GM23338 (cell line): ENCODE data around the gene NUP205.

Experiments used
- CREB1 ChIP-seq: fragments of 250-450 bp; sonication (Bioruptor Pico); IDR thresholded peaks from 2 replicates; pipeline ENCODE4 v1.5.0; 2020; ENCODE audit warnings: low read depth, mild to moderate bottlenecking, moderate library complexity
- ETS1 ChIP-seq: IDR thresholded peaks from 2 replicates; pipeline ENCODE4 v1.6.1; 2016; ENCODE audit warnings: antibody characterized with exemption
- EZH2 ChIP-seq: fragments of 200-600 bp; sonication (generic); IDR thresholded peaks from one replicate; pipeline ENCODE4 v1.8.0; 2017; ENCODE audit warnings: antibody characterized with exemption, mild to moderate bottlenecking, low read depth; ENCODE audit not compliant: unreplicated experiment
- EZH2phosphoT487 ChIP-seq: fragments of 200-600 bp; sonication (generic); IDR thresholded peaks from one replicate; pipeline ENCODE4 v1.8.1; 2018; ENCODE audit warnings: antibody characterized with exemption; ENCODE audit not compliant: unreplicated experiment
- POLR2AphosphoS5 ChIP-seq: IDR thresholded peaks from 2 replicates; pipeline ENCODE4 v1.6.1; 2016; ENCODE audit warnings: antibody characterized with exemption, low read depth
- STAT1 ChIP-seq: IDR thresholded peaks from one replicate; pipeline ENCODE4 v1.6.1; 2016; ENCODE audit warnings: antibody characterized with exemption; ENCODE audit not compliant: unreplicated experiment
- ZNF331 ChIP-seq: fragments of 250-450 bp; sonication (Bioruptor Pico); IDR thresholded peaks from 2 replicates; pipeline ENCODE4 v1.5.0; 2020; ENCODE audit warnings: low read depth, mild to moderate bottlenecking, moderate library complexity
- TF ChIP-seq, protein P1 (sequence below), 2 experiments: fragments of 200-600 bp in 1 of 2; sonication (generic) in 1 of 2; conservative IDR thresholded peaks; 2 replicates each; pipeline versions ENCODE4 v1.5.1 to v1.6.1; 2016 to 2017; ENCODE audit warnings: antibody characterized with exemption in 2 of 2, low read depth in 2 of 2, mild to moderate bottlenecking in 2 of 2, moderate library complexity in 1 of 2
- TF ChIP-seq, protein P2 (sequence below): IDR thresholded peaks from one replicate; pipeline ENCODE4 v1.6.1; 2018; ENCODE audit warnings: antibody characterized with exemption; ENCODE audit not compliant: unreplicated experiment

- TF ChIP-seq, protein P1, sequence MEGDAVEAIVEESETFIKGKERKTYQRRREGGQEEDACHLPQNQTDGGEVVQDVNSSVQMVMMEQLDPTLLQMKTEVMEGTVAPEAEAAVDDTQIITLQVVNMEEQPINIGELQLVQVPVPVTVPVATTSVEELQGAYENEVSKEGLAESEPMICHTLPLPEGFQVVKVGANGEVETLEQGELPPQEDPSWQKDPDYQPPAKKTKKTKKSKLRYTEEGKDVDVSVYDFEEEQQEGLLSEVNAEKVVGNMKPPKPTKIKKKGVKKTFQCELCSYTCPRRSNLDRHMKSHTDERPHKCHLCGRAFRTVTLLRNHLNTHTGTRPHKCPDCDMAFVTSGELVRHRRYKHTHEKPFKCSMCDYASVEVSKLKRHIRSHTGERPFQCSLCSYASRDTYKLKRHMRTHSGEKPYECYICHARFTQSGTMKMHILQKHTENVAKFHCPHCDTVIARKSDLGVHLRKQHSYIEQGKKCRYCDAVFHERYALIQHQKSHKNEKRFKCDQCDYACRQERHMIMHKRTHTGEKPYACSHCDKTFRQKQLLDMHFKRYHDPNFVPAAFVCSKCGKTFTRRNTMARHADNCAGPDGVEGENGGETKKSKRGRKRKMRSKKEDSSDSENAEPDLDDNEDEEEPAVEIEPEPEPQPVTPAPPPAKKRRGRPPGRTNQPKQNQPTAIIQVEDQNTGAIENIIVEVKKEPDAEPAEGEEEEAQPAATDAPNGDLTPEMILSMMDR (conservative IDR thresholded peaks at IDR 0.05; ENCODE audit: low read depth in 2 of 2) = no peak
- TF ChIP-seq ETS1 (no peak), POLR2AphosphoS5 (no peak), EZH2 (no peak), EZH2phosphoT487 (no peak), STAT1 (no peak), ZNF331 (no peak), CREB1 (no peak)
- TF ChIP-seq, protein P2, sequence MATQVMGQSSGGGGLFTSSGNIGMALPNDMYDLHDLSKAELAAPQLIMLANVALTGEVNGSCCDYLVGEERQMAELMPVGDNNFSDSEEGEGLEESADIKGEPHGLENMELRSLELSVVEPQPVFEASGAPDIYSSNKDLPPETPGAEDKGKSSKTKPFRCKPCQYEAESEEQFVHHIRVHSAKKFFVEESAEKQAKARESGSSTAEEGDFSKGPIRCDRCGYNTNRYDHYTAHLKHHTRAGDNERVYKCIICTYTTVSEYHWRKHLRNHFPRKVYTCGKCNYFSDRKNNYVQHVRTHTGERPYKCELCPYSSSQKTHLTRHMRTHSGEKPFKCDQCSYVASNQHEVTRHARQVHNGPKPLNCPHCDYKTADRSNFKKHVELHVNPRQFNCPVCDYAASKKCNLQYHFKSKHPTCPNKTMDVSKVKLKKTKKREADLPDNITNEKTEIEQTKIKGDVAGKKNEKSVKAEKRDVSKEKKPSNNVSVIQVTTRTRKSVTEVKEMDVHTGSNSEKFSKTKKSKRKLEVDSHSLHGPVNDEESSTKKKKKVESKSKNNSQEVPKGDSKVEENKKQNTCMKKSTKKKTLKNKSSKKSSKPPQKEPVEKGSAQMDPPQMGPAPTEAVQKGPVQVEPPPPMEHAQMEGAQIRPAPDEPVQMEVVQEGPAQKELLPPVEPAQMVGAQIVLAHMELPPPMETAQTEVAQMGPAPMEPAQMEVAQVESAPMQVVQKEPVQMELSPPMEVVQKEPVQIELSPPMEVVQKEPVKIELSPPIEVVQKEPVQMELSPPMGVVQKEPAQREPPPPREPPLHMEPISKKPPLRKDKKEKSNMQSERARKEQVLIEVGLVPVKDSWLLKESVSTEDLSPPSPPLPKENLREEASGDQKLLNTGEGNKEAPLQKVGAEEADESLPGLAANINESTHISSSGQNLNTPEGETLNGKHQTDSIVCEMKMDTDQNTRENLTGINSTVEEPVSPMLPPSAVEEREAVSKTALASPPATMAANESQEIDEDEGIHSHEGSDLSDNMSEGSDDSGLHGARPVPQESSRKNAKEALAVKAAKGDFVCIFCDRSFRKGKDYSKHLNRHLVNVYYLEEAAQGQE = no peak
Observed at GRCh38 chr7:135669774-135670173, 112.1 kb downstream of the NUP205 start.
